Inflammatory macrophage (primary cell): ENCODE measurements around the gene SCN8A.
A peak's percentile ranks its signal among the peaks of the same experiment; 100 is the strongest.
"Not testable (repeated sequence)": the region's sequence is repeated elsewhere in the genome, so short reads cannot be mapped to it uniquely, and the experiment has no call there.

Experiments
- DNase-seq, 2 donors: peaks; one replicate each; pipeline ENCODE4 v3.0.0-alpha.2; 2020 to 2022
- total RNA-seq, 18 experiments: gene quantifications; one replicate each; lab custom pipeline; 2026; ENCODE audit warnings: mixed read lengths in 6 of 18, inconsistent platforms in 2 of 18; lab: John Stamatoyannopoulos, UW

SCN8A gene
- 0 to 0.87 (median 0.33) reads per million in 18 experiments for total RNA-seq

DNA sequence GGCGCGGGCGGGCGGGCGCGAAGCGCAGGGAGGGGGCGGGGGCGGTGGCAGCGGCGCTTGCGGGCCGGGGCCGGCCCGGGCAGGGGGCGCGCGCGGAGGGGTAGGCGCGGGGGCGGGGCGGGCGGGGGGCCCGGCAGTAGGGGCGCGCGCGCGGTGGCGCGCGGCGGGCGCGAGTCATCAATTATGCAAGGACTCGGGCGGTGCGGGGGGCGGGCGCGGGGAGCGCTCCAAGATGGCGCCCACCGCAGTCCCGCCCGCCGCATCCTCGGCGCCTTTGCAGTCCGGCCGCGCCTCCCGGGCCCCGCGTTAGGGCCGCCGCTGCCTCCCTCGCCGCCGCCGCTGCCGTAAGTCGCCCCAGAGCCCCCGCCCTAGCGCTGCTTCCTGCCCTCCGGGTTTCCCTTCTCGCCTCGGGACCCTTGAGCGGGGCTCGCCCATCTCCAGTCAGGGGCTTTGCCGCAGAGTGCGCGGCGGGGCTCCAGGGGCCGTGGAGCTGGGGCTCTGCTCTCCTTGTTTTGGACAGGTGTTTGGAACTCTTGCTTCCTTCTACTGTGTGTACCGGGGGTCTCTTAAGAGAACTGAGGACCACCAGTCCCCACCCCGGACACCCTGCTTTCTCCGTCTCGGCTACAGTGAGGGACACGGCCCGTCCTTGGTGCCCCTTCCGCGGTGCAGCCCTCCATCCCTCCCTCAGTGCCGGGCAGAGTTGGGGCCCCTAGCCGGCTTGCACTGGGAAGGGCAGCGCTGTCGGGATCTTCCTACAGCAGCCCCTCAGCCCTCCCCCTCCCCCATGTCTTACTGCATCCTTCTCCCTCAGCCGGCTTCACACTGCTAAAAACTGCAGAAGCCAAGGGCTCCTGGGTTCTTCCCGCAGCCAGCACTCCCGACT, at the start of gene SCN8A:
Gene SCN8A (plus strand): TSS at position 218 of the 886 bp plus-strand sequence. CDS start 71,585 bp downstream, outside the sequence.
- no peak for DNase-seq

DNA sequence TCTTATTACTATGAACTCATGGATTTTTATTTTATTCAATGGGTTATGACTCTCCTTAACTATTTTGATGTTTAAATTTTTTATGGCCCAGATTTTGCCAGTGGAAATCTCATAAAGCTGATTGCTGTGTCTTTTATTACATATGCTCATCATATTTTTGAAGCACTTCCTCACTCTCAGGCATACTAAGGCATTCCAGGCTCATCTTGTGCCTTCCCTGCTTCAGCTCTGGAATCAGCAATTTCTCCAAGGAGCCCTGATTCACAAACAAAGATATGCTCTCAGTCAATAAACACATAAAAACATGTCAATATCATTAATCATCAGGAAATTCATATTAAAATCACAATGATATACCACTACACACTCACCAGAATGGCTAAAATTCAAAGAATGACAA, 44.9 kb upstream of the SCN8A start:
- no peak for DNase-seq

DNA sequence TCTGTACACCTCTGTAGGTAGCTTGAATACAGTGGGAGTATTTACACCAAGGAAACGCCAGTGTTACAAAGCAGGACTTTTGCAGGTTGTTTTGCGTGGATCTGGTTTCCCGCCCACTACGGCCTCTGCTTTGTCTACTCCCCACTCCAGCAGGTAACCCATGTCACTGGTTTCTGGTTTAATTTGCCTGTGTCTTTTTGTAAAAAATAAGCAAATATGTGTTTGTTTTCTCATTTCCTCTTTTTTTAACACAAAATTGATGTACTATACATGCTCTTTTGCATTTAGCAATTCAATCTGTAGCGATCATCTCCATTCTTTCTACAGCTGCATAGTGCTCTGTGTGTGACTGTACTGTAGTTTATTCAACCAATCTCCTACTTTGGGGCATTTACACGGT, 43.4 kb upstream of the SCN8A start:
- DNase-seq = no peak

DNA sequence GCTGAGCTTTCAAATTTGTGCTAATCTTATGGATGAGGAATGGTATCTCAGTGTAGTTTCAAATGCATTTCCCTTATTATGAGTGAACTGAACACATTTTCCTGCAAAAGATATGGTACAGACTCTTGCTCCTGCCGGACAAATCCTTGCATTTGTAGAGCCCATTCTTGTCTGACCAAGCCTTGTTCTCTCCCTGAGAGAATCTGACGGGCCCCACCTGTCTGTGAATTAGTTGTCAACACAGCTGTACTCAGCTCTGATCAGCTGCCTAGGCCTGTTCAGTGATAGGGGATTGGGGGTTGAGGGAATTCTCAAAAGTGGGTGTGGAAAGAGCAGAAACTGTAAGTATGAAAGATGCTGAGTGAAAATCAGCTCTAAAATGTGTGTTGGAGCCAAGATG, 42.8 kb upstream of the SCN8A start:
- DNase-seq = no peak

DNA sequence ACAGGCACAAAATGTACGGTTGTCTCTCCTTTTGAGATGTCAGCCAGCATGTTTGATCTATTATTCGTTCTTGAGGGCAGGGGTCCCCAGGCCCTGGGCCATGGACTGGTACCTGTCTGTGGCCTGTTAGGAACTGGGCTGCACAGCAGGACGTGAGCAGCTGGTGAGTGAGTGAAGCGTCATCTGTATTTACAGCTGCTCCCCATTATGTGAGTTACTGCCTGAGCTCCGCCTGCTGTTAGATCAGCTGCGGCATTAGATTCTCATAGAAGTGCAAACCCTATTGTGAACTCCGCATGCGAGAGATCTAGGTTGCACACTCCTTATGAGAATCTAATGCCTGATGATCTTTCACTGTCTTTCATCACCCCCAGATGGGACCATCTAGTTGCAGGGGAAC, 41.4 kb upstream of the SCN8A start:
- no peak for DNase-seq

DNA sequence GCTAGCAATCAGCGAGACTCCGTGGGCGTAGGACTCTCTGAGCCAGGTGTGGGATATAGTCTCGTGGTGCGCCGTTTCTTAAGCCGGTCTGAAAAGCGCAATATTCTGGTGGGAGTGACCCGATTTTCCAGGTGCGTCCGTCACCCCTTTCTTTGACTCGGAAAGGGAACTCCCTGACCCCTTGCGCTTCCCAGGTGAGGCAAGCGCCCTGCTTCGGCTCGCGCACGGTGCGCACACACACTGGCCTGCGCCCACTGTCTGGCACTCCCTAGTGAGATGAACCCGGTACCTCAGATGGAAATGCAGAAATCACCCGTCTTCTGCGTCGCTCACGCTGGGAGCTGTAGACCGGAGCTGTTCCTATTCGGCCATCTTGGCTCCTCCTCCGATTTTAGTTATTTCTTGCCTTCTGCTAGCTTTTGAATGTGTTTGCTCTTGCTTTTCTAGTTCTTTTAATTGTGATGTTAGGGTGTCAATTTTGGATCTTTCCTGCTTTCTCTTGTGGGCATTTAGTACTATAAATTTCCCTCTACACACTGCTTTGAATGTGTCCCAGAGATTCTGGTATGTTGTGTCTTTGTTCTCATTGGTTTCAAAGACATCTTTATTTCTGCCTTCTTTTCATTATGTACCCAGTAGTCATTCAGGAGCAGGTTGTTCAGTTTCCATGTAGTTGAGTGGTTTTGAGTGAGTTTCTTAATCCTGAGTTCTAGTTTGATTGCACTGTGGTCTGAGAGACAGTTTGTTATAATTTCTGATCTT, 22.6 kb upstream of the SCN8A start:
- DNase-seq = not testable (repeated sequence)

DNA sequence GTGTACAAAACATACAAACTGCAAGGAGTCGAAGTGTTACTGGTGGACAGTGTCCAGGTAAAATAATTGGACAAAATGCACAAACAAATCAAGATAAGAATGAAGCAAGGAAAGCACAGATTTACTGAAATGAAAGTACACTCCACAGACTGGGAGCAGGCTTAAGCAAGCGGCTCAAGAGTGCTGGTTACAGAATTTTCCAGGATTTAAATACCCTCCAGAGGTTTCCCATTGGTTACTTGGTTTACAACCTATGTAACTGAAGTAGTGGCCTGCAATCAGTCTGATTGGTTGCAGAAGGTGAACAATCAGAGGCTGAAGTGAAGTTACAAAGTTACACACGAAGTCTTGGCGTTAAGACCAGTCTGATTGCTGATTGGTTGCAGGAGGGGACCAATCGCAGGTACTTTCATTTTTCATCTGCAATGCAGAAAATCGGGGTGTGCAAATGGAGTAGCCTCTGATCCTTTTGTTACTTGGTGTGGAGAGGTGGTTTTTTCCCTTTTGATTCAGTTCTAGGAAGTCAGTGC, 11.6 kb upstream of the SCN8A start:
- no peak for DNase-seq

DNA sequence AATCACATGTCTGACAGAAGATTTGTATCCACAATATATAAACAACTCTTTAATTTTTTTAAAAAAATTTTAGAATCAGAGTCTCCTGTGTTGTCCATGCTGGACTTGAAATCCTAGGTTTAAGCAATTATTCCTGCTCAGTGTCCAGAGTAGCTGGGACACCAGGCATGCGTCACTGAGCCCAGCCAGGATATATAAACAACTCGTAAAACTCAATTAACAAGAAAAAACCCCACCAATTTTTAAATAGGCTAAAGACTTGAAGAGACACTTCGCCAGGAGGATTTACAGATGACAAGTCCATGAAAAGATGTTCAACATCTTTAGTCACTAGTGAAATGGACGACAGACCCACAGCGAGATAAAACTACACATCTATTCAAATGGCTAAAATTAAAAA, 2.0 kb upstream of the SCN8A start:
- no peak for DNase-seq

DNA sequence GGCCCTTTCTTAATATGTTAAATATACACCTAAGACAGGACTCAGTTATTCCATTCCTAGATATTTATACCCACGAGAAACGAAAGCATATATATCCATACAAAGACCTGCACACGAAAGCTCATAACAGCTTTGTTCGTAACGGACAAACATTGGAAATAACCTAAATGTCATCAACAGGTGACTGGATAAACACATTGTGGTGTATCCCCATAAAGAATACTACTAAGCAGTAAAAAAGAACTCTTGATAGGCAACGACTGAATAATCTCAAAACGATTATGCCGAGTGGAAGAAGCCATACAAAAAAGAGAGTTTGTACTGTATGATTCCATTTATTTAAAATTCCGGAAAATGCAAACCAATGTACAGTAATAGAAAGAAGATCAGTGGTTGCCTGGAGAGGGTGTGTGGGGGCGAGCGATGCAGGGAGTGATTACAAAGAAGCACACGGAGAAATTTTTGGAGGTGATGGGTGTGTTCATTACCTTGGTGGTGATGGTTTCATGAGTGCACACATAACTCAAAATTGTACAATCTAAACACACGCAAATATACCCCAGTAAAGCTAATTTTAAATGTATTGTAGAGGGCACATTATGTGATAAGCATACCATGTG, 1.4 kb upstream of the SCN8A start:
- DNase-seq = no peak

DNA sequence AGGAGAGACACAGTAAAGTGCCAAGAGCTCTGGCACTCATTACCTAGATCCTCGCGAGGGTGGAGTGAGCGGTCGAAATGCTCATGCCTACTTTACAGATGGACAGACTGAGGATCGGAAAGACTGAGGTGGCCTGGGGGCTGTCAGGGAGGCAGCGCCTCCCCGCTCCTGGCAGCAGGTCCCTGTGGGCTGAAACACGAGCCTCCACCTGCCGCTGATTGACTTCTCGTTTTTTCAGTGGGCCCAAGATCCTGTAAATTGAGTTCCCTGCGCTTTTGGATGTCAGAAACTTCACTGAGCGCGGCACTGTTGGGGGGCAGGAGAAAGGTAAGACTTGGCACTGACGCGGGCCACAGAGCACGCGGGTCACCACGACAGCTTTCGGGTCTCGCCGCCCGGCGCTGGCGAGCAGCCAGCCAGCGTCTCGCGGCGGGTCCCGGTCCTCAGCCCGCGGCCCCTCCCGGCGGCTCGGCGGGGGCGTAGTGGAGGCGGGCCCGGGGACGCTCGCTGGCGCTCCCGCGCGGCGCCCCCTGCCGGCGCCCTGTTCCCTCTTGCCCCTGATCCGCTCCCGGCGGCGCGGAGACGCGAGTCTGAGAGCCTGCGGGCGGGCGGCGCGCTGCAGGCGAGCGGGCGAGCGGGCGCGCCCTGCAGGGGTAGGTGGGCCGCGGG, 552 bp upstream of the SCN8A start:
- DNase-seq = peak; percentile 8 to 54

DNA sequence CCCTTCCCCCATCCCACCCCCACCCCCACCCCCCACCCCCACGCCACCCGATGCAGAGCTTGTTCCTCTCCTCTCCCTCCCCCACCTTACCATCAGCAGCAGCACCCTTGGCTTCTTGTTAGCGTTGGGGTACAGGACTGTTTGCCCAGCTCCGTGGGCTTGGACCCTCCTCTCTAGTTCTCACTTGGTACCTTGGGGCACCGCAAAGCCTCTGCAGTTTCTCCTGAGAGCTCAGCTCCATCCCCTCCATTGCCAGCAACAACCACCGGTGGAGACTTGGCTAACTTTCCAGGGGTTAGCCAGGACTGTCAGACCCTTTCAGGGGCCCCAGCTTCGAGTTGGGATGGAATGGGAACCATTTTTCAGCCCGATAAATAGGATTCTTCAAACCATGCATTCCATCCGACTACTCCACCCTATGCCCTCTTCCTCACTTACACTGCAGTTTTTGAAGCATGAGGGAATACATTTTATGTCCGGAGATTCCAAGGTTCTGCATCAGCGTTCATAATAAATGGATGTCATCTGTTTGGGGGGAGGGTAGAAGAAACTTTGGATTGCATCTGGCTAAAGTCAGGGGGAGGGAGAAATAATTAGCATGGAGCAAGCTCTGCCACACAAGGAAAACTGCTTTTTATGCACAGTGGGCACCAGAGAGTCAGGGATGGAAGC, 1.1 kb downstream of the SCN8A start:
- DNase-seq = no peak

DNA sequence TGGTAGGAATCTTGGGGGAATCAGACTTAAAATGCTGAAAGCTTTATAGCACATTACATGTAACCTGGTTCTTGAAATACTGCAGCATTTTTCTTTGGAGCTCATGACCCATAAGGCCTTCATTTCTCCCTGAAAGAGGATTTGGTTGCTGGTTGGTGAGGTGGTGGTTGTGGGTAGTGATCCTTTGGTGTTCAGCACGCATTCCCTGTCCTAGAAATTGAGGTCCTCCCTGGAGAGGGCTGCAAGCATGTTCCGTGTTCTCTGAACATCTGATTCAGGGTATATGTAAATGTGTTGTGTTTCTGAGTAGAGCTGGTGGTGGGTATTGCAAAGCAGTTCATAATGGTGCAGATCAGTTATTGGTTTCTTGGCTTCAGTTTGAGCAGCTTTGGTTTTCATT, 2.0 kb downstream of the SCN8A start:
- DNase-seq = no peak

DNA sequence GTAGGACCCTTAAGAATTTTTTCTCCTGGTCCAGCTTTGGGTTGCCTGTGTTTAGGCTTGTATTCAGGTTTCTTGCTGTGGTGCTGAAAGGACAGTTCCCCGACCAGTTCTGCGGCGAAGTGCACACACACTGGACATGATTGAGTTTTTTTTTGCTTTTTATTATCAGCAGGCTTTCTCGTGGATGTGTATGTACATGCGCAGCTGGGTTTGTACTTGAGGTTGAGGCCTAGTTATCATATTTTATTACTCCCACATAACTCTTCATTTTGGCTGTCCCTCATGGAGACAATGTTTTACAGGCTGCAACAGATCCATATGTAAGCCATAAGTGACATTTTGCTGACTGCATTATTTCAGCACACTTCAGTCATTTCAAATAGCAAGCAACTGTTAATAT, 2.5 kb downstream of the SCN8A start:
- DNase-seq = peak in 1 of 2 donors; percentile 40

DNA sequence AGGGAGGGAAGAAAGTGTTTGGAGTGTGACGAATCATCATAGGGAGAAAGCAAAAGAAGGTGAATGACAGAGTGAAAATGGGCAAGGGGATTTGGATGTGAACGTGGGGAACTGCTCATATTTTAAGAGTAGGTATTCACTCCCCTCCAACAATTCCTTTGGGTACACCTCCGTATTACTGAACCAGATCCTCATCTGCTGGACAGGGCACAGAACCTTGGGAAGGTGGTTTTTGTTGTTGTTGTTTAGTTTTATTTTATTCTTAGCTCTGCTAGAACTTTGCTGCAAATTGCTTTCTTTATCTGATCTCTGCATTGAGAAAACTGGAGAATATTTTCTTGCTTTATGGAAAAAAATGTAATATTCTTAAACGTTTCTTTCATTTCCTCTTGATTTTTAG, 7.1 kb downstream of the SCN8A start:
- DNase-seq = no peak

DNA sequence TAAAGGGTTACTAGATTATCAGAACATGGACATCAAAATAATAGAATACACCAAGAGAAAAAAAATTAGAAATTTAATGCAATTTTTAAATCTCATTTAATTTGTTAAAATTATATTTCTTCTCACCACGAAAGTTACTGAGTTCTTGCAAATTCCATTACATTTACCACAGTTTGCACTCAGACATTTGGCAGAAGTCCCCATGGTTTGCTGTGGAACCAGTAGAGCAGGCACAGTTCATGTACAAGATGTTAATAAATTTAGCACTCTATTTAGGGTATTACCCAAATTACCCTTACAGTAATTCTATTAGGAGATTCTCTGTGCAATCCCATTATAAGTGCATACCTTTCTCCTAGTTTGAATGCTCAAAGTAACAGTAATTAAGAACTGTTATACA, 9.7 kb downstream of the SCN8A start:
- DNase-seq = no peak

DNA sequence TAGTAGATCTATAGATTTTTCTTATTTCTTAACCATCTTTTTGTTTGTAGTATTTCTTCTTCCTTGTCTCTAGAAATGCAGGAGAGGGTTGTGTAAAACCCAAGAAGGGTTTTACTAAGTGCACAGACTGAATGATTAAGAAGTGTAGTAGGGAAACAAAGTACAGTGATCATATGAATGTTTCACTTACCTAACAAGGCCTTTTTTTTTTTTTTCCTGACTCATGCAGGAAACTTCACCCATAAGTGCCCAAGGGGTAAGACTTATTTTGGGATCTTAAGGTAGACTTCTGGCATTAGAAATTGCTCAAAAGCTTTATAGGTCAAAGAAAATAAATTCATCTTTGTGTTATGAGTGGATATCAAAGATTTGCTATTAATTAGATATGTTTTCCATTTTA, 10.2 kb downstream of the SCN8A start:
- DNase-seq = no peak

DNA sequence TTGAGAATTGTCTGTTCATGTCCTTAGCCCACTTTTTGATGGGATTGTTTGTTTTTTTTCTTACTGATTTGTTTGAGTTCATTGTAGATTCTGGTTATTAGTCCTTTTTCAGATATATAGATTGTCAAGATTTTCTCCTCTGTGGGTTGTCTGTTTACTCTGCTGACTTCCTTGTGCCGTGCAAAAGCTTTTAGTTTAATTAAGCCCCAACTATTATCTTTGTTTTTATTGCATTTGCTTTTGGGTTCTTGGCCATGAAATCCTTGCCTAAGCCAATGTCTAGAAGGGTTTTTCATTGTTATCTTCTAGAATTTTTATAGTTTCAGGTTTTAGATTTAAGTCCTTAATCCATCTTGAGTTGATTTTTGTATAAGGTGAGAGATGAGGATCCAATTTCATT, 14.9 kb downstream of the SCN8A start:
- not testable (repeated sequence) for DNase-seq

DNA sequence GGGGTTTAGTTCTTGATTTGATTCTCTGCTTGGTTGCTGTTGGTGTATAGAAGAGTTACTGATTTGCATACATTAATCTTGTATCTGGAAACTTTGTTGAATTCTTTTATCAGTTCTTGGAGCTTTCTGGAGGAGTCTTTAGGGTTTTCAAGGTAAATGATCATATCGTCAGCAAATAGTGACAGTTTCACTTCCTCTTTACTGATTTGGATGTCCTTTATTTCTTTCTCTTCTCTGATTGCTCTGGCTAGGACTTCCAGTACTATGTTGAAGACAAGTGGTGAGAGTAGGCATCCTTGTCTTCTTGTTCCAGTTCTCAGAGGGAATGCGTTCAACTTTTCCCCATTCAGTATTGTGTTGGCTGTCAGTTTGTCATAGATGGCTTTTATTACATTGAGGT, 16.2 kb downstream of the SCN8A start:
- not testable (repeated sequence) for DNase-seq

DNA sequence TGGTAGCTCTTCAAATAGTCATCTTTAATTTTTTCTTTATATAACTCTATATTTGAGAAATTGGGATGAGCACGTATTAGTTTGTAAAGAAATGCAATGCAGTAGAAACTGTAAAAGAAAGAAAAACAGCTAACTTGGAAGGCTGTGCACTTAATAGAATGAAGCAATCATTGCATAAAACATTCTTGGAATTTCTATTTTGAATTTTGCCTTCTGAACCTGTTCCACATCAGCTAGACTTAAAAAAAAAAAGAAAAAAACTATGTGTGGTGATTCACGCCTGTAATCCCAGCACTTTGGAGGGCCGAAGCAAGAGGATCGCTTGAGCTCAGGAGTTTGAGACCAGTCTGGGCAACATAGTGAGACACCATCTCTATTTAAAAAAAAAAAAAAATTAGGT, 29.4 kb downstream of the SCN8A start:
- no peak for DNase-seq

DNA sequence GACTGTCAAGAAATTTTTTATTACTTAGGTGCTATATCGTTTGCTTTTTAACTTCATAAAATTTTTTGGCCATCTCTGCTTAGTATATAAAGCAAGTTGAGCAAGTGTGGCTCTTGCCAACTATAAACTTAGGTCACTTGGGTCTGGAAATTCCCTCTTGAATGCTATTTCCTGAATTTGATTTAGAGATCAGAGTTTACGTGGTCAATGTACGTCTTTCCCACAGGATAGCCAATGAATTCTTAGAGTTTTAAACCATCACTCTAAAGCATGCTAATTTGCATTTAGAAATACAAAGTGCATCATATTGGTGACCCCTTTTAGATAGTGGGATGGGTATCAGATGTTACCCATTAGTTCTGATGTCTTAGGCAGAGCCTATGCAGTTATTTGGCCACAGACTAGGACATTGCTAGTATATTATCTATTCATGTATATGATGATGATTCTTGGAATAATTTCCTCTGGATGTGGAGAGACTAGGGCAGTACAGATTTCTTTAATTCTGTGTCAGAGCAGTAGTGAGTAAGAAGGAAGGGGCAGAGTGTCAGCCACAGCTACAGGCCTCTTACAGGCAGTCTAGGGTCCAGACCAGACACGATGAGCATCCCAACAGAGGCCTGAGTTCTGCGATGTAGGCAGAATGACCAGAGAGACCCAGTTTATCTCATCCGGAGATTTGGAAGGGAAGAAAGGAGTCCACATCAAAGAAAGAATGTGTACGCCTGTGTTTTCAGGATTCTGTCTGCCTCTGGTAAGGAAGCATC, 30.3 kb downstream of the SCN8A start:
- no peak for DNase-seq

DNA sequence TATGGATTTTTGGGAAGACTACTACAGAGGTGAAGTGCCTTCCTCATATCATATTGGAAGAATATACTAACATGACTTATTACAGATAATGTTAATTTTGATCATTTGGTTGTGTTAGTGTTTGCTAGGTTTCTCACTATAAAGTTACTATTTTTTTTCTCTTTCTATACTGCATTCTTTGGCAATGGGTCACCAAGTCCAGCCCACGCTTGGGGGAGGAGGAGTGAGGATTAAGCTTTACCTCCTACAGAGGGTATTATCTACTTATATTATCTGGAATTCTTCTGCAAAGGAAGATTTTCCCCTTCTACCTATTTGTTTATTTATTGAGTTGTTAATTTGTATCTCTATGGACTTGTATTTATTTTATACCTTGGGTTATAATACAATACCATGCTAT, 31.5 kb downstream of the SCN8A start:
- no peak for DNase-seq
